Fibroblast of mammary gland (primary cell): ENCODE results near the gene GPR15LG.

Experiments
- DNase-seq: peaks from one replicate; pipeline ENCODE4 v3.0.0-alpha.2; 2010; ENCODE audit warnings: low read depth
- H3K4me3 ChIP-seq: 2 replicates; pipeline ENCODE4 v1.5.1; 2011; ENCODE audit warnings: low read depth, mild to moderate bottlenecking, low read length, moderate library complexity; ENCODE audit not compliant: control insufficient read depth
- TF ChIP-seq, protein P1 (sequence below): conservative IDR thresholded peaks from 2 replicates; pipeline ENCODE4 v1.5.1; 2011; ENCODE audit warnings: low read depth, low read length, inconsistent platforms; ENCODE audit not compliant: control insufficient read depth, insufficient read depth

GPR15LG gene

DNA sequence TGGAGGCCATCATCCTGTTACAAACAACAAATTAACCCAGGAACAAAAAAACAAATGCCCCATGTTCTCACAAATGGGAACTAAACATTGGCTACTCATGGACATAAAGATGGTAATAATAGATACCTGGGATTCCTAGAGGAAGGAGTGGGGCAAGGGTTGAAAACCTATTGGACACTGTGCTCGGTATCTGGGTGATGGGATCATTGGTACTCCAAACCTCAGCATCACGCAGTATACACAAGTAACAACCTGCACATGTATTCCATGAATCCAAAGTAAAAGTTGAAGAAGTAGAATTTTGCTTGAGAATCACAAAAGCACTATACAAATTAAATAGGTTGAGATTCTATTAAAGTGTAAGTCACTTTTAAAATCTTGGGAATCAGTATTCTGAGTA, 17.6 kb upstream of the GPR15LG start:
- DNase-seq = no peak
- TF ChIP-seq, protein P1, sequence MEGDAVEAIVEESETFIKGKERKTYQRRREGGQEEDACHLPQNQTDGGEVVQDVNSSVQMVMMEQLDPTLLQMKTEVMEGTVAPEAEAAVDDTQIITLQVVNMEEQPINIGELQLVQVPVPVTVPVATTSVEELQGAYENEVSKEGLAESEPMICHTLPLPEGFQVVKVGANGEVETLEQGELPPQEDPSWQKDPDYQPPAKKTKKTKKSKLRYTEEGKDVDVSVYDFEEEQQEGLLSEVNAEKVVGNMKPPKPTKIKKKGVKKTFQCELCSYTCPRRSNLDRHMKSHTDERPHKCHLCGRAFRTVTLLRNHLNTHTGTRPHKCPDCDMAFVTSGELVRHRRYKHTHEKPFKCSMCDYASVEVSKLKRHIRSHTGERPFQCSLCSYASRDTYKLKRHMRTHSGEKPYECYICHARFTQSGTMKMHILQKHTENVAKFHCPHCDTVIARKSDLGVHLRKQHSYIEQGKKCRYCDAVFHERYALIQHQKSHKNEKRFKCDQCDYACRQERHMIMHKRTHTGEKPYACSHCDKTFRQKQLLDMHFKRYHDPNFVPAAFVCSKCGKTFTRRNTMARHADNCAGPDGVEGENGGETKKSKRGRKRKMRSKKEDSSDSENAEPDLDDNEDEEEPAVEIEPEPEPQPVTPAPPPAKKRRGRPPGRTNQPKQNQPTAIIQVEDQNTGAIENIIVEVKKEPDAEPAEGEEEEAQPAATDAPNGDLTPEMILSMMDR = no peak
- H3K4me3 ChIP-seq = no peak overlapping the region

DNA sequence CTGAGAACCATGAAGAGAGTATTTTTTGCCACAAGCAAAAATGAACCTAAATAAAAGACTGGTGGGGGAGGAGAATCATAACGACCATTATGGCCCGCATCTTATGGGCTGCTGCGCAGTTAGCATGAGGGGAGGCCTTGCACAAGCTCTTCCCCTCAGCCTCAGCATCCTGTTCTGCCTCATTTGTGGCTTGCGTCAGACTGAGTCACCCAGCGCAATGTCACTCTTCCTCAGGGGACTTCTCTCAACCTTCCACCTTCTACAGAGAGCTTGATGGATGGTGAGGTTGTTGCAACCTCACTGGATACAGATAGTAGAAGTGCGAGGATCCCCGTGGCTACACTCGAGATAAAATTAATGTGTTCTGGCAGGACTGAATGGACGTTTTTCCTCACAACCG, 16.8 kb upstream of the GPR15LG start:
- no peak overlapping the region for H3K4me3 ChIP-seq
- peak; percentile 47 for DNase-seq
- TF ChIP-seq, protein P1 = no peak

DNA sequence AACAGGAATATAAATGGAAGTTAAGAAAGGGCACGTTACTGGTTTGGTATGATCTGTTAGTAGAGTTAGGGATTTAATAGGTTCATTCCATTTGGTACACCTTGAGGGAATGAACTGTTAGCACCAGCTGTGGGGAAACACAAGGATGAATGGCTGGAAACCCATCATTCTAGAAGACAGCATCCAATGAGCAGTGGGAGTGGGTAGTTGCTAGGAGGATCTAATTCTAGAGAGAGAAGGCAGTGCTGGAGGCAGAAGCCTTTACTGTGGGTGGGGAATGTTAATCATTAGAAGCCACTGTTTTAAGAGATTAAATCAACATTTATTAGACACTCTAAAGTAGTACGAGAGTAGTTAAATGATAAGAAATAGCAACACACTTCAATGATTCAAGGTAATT, 15.5 kb upstream of the GPR15LG start:
- no peak overlapping the region for H3K4me3 ChIP-seq
- TF ChIP-seq, protein P1 = no peak
- no peak for DNase-seq

DNA sequence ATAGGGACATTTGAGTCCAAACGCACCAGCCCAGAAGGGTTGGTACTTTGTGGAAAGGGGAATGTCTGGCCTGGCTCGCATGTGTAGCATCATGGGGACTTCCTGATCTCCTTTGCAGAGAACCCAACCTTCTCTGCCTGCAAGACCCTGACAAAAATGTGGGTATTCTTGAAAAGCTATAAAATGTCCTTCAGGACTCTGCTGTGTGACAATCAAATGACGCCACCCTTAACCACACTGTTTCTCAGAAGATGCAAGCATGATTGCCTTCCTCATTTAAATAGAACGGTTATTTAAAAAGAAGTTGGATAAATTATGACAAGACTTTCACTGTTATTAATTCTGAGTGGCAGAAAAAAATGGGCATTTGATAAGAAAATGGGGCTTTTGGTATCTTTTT, 15.1 kb upstream of the GPR15LG start:
- TF ChIP-seq, protein P1 = no peak
- no peak overlapping the region for H3K4me3 ChIP-seq
- no peak for DNase-seq

DNA sequence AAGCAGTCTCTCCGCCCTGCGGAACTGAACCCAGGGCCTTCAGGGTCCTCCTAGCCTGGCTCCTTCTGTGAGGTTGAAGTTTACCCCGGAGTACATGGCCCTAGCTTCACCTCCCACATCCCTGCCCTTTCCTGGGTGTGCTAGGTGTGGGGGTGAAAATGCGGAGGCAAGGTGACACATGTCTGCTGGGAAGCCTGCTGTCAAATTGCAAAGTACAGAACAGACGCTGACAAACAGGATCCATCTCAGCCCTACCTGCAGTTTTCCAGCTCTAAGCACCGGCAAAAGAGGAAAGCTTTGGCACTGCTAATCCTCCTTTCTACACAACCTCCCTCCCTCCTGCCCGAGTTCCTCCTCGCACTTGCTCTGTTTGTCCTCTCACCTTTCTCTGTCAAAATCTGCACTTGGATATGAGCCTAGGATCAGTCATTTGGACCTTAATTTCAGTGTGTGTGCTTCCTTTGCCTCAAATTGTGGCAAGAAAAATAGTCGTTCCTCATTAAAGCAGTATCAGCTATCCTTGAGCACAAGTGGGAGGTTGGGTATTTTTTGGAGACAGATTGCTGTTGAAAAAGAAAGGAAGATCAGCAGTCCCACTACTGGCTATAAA, 14.4 kb upstream of the GPR15LG start:
- DNase-seq = no peak
- H3K4me3 ChIP-seq = no peak overlapping the region
- TF ChIP-seq, protein P1 = no peak

DNA sequence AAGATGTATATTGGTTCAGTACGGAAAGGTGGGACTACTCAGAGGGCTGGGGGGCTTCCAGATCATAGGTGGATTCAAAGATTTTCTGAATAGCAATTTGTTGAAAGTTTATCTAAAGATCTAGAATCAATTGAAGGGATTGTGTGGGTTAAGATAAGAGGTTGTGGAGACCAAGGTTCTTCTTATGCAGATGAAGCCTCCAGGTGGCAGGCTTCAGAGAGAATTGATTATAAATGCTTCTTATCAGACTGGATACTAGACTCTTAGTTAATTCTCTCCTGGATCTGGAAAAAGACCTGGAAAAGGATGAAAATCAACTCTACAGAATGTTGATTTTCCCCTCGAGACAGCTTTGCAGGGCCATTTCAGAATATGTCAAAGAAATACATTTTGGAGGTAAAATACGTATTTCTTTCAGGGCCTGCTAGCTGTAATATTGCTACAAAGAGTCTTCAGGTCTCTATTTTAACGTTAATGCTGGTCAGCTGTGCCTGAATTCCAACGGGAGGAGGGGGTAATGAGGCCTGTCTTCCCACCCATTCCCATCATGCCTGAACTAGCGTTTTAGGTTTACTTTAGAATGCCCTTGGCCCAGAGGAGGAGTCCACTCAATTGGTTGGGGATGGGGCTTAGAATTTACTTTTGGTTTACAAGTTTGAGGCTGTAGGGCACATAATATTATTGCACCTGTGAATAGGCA, 12.8 kb upstream of the GPR15LG start:
- DNase-seq = no peak
- TF ChIP-seq, protein P1 = no peak
- no peak overlapping the region for H3K4me3 ChIP-seq
